Spleen (tissue), 7 donors: ENCODE measurements around the gene WDR7.

Experiments used
- POLR2AphosphoS5 ChIP-seq, 3 donors: sonication (generic); formaldehyde crosslinking; IDR thresholded peaks; one replicate each; pipeline ENCODE4 v1.5.1; 2017; ENCODE audit warnings: antibody characterized with exemption in 3 of 3
- TF ChIP-seq, protein P1 (sequence below), 11 experiments: fragments of 200-600 bp in 7 of 11; fragments of 450-650 bp in 4 of 11; sonication (generic) in 4 of 11; IDR thresholded peaks in 8 of 11; conservative IDR thresholded peaks in 3 of 11; 1 replicate in 7 of 11; 2 replicates in 4 of 11; pipeline versions ENCODE4 v1.4.0 to v1.8.0; 2016 to 2021; ENCODE audit warnings: antibody characterized with exemption in 11 of 11, inconsistent platforms in 4 of 11, mild to moderate bottlenecking in 1 of 11
- donor health status: DM: no; HTN: no; CAD: no; lungs with moderate emphysema.
- donor health status: DM: no; HTN: no; CAD: no.
- donor health status: DM: no; HTN: no; CAD: no.

DNA sequence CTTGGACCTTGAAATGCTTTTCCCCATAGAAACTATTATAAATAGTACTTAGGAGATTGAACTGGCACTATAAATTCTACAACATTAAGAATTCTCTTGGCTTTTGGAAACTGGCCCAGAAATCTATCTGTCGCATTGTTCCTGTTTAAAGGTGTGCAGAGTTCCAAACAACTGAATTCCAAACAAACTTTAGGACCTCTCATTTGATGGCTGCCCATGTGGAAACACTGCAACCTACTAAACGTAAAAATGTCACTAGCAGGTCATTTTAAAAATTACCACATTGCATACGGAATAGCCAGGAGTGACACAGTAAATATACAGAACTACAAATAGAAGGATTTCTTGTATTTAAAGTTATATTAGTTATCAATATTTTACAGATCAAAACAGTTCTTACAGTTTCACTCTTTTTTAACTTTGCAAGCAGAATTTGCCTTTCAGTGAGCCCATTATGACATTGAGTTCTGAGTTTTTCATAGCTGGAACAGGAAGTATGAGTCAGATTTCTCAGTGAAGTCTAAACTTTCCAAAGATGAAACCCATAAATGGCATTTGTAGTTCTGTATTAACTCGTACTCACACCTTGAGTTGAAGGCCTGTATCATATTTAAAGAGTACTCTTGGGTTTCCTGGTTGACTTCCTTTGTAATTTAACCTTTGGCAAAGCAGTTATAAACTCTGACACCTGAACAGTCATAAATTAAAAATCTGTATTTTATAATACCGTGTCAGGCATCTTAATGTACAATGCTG lies 353.4 kb downstream of the WDR7 start:
- TF ChIP-seq, protein P1, sequence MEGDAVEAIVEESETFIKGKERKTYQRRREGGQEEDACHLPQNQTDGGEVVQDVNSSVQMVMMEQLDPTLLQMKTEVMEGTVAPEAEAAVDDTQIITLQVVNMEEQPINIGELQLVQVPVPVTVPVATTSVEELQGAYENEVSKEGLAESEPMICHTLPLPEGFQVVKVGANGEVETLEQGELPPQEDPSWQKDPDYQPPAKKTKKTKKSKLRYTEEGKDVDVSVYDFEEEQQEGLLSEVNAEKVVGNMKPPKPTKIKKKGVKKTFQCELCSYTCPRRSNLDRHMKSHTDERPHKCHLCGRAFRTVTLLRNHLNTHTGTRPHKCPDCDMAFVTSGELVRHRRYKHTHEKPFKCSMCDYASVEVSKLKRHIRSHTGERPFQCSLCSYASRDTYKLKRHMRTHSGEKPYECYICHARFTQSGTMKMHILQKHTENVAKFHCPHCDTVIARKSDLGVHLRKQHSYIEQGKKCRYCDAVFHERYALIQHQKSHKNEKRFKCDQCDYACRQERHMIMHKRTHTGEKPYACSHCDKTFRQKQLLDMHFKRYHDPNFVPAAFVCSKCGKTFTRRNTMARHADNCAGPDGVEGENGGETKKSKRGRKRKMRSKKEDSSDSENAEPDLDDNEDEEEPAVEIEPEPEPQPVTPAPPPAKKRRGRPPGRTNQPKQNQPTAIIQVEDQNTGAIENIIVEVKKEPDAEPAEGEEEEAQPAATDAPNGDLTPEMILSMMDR (IDR thresholded peaks at IDR 0.05 in 8 of 11, conservative IDR thresholded peaks at IDR 0.05 in 3 of 11), result no peak
- TF ChIP-seq POLR2AphosphoS5 (IDR thresholded peaks at IDR 0.05), result no peak
